H1 (cell line): ENCODE measurements around the gene IWS1. TPM values are rescaled to one million over a fixed set of nuclear protein-coding genes. Genes with fewer than 3 reads are reported as not detected.

ENCODE experiments used
- ATF2 ChIP-seq: IDR thresholded peaks from 2 replicates; pipeline ENCODE4 v1.6.1; 2012; ENCODE audit warnings: low read length, inconsistent platforms
- BRCA1 ChIP-seq: IDR thresholded peaks from 2 replicates; pipeline ENCODE4 v1.6.1; 2012; ENCODE audit warnings: low read depth, low read length, improper control_type of control experiment
- polyA plus RNA-seq, 7 experiments: library from polyadenylated mRNA; depleted of rRNA in 3 of 7; stranded (reverse) in 5 of 7; unstranded in 2 of 7; fragments of >200 nt in 5 of 7; fragments of 200-250 nt in 2 of 7; gene quantifications; 1 replicate in 5 of 7; 2 replicates in 1 of 7; 4 replicates in 1 of 7; pipeline versions ENCODE4 v1.2.1 to v1.2.3, GENCODE V29; 2011 to 2013; ENCODE audit warnings: missing spikeins in 2 of 7, mixed read lengths in 2 of 7
- total RNA-seq: library from RNA; stranded (reverse); fragmentation: NEBNext Ultra II Directional; extraction: Animal tissue kit (Norgen Biotek cat#: 25700); gene quantifications from 2 replicates; pipeline ENCODE4 v1.2.1, GENCODE V29; 2021

The IWS1 gene
- total and polyA plus RNA-seq, 2 of the 8 experiments (the other 6 are each of a cell fraction or from before 2014, with no cell fraction given), result 18.4 to 64.8 TPM

GRCh38 chr2:127546797-127547196 is 20.5 kb upstream of the IWS1 start (continued):
- TF ChIP-seq BRCA1, result no peak
- no peak for TF ChIP-seq ATF2
